Hematopoietic multipotent progenitor cell (in vitro differentiated cells): ENCODE data around the gene NEK6. TPM values are rescaled to one million over a fixed set of nuclear protein-coding genes. Genes with fewer than 3 reads are reported as not detected.
A peak's percentile ranks its signal among the peaks of the same experiment; 100 is the strongest.

Source experiments
- DNase-seq, 3 donors: peaks; one replicate each; pipeline ENCODE4 v3.0.0-alpha.2; 2011 to 2015; ENCODE audit warnings: low read depth in 2 of 3, low spot score in 2 of 3
- total RNA-seq: library from RNA; depleted of rRNA; stranded (reverse); fragments of >200 nt; gene quantifications from one replicate; pipeline ENCODE4 v1.2.3, GENCODE V29; 2012

Gene NEK6
- total RNA-seq, 1 donor, result 22.6 TPM

DNA sequence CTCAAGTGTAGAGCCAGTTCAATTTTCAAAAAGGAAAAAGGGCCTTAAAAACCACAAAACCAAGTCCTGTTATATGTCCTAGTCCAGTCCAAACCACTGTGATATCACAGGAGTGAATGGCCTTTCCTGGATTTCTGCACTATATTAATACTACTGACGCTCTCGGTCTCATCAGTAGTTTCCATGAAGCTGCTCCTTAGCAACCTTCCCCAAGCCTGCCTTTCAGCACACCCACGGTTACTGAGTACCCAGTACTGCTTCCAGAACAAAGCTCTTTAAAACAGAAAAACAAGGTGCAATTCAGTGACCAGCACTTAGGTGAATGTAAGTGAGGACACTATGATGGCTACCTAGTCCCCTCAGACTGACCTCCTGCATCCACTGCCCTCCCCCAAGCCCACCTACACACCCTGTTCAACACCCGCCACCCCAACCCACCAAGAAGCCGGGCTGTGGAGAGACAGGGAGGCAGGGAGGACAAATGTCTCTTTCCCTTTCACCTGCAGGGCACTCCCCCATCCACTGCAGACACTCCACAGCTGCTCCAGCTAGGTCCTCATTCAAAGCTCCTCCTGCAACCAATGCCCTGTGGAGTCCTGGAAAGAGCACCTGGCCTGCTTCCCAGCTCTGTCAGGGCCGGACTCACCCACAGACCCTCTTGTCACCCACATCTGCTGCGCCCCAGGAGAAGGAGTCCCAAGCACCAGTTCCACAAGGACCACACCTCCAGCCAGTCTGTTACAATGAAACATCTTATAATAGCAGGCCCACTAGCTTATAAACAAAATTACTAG lies 131.6 kb downstream of the NEK6 start:
- DNase-seq, result no peak

DNA sequence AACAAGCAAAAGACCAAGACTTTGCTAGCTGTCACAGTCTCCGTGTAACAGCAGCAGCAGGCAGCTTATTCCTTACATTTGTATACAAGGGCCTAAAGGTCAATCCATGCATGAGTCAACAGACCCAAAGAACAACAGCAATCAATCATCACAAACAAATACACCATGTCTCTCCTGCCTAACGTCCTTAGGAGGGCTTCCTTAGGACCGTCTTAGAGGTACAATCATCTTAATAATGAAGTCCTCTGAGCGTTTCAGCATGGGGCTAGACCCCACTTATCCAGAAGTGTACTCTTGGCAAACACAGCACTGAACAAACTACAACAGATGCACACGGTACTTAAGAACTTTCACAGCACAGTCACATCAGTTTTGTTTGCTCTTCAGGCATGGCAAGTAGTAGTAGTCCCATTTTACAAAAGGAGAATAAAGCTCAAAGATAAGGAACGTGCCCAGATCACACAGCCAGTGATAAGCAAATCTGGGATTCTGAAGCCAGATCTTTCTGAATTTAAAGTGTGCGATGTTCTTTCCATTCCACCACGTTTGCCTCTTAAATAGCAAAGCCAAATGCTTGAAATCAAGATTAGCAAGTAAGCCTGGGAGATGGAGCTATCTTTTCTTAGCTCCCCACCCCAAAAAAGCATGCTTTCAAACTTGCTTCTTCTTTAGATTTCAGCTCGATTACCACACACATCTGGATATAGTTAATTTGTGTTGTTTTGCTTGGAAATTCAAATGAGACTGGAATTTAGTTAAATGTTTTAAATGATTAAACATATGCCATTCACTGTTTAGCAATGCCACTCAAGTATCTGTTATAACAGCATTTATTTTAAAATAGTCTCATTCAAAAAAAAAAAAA lies 133.3 kb downstream of the NEK6 start:
- DNase-seq, result no peak

DNA sequence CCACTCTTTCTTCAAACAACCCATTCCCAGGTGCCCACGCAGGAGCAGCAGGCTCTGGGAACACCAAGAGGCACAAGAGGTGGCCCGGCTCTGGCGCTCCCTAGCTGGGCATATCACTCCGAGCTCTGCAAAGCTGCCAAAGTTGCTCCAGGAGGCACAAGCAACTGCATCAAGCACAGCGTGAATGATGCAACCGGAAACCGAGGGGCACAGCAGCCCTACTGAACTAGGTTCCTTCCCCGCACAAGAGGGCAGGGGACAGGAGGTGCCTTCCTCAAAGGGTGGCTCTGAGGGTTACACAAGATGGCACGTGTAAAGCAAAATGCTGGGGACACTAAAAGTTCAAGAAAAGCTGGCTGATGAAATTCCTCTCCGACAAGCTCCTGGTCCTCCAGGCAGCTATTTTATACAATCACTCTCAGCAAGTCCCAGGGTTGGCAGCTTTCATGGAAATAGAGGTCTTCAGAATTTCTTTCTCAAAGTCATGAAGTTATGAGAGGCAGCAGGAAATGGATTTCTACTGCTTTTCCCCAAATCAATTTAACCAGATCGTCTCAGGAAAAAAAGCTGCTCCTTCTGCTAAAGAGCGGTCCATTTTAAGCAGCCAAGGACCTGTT lies 134.6 kb downstream of the NEK6 start:
- DNase-seq, result no peak

DNA sequence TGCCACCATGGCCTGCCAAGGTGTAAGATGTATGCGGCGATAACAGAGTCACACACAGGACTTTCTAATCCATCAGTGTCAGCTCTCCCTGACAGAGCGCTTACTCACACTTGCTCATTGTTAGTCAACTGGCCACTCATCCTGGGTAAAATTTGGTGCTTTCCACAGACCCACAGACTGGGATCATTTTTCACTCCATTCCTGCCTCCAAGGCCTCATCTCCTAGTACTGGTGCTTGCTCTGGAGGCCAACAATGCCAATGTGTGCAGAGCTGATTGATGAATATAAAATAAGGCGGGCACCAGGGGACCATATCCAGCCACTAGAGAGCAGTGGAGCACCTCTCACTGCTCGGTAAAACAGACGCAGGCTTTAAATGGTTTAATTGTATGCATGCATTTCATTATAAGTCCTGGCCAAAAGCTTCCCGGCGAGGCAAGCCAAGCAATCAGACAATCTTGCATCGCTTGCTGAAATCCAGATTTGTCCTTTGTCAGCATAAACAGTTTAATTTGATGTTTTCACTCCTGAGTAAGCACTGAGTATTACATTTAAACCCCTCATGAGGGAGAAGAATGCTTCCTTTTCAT lies 135.2 kb downstream of the NEK6 start:
- no peak for DNase-seq

DNA sequence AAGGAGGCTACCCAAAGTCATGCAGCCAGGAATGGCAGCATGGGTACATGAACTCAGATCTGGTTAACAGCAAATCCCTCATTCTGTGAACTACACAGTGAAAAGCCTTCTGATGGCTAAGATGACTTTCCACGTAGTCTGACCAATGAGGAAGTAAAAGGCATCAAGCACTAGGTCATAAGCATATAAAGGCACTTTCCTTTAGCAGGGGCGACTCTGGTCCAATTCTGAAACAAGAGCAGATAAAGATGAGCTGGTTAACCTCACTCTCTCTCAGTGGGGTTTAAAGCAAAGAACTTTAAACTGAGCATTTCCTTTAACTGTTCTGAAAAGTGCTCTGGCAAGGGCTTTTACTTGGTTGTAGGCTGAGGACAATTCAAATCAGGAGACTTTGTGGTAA lies 136.4 kb downstream of the NEK6 start:
- no peak for DNase-seq

DNA sequence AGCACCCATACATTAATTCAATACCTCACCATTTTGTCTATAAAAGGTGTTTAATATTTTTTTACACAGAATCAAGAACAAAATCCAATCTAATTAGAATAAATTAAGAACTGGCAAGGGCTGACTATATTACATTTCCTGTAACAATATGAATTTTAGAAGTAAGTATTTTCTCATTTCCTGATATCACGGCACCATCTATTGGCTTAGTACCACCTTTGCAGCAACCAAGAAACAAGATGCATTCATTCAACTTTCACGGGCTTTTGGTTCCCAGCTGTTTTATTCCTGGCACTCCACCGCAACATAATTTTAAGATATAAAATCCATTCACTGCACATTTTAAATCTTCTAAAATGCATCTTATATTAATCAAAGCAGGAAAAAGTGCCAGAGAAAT lies 136.8 kb downstream of the NEK6 start:
- peak in 1 of 3 donors; percentile 9 for DNase-seq

DNA sequence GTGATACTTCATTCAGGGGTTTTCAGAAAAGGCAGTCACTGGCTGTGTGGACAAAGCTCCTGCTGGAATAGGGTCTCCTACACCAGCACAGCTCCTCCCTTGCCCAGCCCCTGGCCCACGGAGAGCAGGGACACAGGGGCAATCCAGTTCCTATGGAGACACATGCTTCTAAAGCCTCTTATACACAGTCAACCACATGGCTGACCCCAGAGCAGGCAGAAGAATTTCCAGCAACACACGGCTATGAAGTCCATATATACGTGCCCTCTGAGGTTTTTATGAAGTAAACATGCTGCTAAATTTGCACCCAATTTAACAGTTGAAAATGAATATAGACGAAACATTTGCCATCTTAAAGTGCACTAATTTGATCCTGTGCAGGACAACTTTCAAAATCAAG lies 138.1 kb downstream of the NEK6 start:
- DNase-seq, result no peak

DNA sequence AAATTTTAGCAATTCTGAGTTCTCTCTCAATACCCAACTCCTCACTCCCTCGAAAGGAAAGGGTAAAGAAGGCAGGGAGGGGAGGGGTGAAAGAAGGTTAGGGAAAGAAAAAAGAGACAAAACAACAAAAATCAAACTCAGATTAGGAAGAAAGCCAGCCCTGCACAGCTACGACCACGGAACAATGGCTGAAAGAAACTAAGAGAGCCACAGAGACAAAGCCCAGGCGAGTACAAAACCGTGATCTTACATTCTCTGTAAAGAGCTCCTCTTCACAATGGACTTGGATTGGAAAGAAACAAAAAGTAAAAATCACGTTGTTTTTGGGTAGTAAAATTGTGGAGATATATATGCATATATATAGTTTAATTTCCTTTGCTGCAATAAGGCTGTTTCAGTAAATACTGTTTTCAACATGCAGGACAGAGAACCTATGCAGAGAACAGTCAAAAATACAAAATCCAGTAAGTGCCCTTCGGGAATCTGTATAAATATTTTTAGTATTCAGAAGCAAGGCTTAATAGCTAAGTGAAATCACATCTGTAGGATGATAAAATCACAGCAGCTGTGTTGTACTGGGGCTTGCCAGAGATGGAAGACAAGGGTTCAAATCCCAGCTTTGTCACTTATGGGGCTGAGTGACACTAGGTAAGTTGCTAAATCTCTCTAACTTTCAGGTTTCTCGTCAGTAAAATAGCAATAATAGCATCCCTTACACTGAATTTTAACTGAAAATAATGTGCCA lies 140.6 kb downstream of the NEK6 start:
- DNase-seq, result no peak

DNA sequence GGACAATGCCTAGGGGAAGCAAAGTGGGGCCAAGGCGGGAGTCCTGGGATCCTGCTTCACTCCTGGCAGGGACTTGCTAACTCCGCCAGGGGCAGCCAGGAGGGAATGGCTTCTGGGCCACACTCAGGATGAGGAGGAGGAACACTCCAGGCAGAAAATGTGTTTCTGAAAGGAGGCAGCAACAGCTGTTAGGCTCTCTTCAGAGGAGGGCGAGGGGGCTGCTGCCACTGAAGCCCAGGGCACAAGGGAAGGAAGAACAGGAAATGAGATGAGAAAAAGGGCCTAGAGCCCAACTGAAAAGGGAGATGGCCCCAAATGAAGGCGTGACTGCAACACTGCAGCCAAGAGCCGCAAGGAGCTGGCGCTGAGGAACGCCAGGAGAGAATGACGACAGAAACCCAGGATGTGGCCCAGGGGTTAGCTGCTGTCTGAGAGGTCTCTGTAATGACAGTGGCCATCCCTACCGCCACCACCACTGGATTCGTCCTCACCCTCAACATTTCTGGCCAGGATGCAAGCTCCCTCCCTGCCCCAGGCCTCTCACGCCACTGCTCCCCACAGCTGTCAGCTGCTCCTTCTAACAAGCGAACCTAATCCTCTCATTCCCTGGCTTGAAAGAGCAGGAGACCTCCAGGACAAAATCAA lies 141.7 kb downstream of the NEK6 start:
- no peak for DNase-seq

DNA sequence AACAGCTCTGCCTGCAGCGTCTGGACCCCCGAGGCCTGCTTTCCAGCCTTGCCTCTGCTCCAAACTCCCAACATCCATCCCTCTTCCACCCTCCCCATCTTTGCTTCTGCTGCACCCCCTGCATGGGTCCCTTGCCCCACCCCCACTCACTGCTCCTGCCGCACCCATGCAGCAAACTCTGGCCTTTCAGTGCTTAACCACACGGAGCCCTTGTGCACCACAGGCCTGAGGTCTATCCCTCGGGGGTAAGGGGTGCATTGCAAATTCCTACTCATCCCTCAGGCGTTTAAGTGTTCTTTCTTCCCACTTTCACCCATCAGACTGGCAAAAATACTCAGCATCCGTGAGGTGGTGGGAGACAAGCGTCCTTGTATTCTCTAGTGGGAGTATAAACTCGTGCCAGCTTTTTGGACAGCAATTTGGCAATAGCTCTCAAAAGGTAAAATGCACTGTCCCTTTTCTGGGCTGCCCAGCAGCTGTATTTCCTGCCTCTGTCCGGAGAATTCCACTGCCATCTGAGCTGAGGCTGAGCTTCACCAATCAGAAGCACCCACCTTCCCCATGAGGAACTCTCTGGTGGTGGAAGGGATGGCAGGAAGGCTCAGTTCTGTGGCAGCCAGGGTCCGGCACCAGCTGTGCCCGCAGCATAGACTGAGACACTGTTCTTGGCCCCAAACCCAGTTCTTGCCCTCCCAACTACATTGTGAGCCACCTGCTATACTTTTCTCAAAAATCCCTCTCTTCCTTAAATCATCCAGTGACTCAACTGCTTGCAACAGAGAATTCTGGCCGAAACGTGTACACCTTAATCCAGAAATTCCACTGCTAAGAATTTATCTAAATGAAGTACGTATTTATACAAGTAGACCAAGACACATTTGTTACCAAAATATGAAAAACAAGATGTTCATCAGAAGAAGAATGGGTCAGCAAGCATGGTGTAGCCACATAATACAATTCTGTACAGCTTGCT lies 142.5 kb downstream of the NEK6 start:
- DNase-seq, result no peak

Other genes starting within 250 kb of the NEK6 start
- gene LHX2, start 246.2 kb upstream of the NEK6 start, total RNA-seq, result under 0.01 TPM
- 143 TPM for gene PSMB7, start 157.5 kb downstream of the NEK6 start, total RNA-seq
- gene ADGRD2, start 192.5 kb downstream of the NEK6 start, total RNA-seq, result under 0.01 TPM
- 0.54 TPM for gene NR5A1, start 249.4 kb downstream of the NEK6 start, total RNA-seq